ENCODE measurements around the gene OVCH2. TPM values are rescaled to one million over a fixed set of nuclear protein-coding genes. Genes with fewer than 3 reads are reported as not detected.
"Not testable (repeated sequence)": the region's sequence is repeated elsewhere in the genome, so short reads cannot be mapped to it uniquely, and the experiment has no call there.

The OVCH2 gene
- total and polyA plus RNA-seq, 8 donors = 0.05 to 0.28 TPM; not detected in 6

DNA sequence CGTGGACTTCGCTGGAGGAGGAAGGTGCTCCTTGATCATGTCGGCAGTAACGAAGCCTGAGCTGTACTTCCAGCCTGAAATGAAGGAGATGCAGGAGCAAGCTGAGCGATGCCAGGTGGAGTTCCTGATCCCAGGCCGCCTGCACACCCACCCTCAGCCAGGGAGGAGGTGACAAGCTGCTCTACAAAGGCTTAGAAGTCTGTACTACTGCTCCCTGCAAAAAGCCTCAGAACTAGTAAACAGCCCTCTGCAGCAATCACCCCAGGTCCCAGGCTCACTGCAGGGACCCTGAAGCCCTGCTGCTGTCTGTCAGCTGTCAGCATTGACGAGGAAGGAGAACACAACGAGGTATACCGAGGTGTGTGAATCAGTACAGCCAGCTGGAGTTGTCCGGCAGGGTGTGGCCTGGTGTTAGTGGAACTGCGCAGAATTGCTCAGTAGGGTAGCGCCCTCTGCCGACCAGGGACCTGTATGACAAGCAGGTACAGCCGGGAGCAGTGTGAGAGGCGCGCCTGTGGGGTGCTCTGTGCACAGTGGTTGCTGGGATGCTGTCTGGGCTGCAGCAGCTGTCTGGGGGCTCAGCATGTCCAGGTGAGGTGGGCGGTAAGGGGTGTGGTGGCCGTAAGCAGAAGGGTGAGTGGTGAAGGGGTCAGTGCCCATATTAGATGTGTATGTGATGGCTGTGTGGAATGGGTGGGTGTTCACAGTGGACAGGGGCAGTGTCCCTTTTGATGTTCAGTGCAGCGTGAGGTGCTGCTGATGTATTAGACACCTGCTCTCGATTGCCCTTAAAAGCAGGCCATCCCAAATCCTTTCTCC is 40.6 kb downstream of the OVCH2 start:
- Histone ChIP-seq H3K9me3 (no peaks in the 10 kb centered on the region), H3K4me1 (no peaks in the 10 kb centered on the region), H3K27ac (no peak overlapping the region), H3K36me3 (no peaks in the 10 kb centered on the region), H3K4me3 (no peak overlapping the region), H3K27me3 (no peaks in the 10 kb centered on the region)
- 35 to 36% methylated on average over 20 of the region's 20 CpGs for WGBS, 2 donors
- DNase-seq = peak; percentile 74 to 98 (median 90)
- no peak for FAIRE-seq
- TF ChIP-seq, protein P1, sequence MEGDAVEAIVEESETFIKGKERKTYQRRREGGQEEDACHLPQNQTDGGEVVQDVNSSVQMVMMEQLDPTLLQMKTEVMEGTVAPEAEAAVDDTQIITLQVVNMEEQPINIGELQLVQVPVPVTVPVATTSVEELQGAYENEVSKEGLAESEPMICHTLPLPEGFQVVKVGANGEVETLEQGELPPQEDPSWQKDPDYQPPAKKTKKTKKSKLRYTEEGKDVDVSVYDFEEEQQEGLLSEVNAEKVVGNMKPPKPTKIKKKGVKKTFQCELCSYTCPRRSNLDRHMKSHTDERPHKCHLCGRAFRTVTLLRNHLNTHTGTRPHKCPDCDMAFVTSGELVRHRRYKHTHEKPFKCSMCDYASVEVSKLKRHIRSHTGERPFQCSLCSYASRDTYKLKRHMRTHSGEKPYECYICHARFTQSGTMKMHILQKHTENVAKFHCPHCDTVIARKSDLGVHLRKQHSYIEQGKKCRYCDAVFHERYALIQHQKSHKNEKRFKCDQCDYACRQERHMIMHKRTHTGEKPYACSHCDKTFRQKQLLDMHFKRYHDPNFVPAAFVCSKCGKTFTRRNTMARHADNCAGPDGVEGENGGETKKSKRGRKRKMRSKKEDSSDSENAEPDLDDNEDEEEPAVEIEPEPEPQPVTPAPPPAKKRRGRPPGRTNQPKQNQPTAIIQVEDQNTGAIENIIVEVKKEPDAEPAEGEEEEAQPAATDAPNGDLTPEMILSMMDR (IDR thresholded peaks at IDR 0.05) = peak; percentile 81 to 94 (median 86)
- peak; percentile 97 to 100 (median 100) for ATAC-seq
- intact Hi-C loops (cut with DNase I) = loop anchor here in 1 of 3 donors (5.0 kb wide), 1 partner anchor 98 kb away; no protein-coding TSS in a partner anchor

GRCh38 chr11:7664867-7665266 is 41.4 kb downstream of the OVCH2 start:
- Histone ChIP-seq H3K4me3 (no peak overlapping the region), H3K27me3 (no peaks in the 10 kb centered on the region), H3K27ac (no peak overlapping the region), H3K36me3 (no peaks in the 10 kb centered on the region), H3K4me1 (no peaks in the 10 kb centered on the region), H3K9me3 (no peaks in the 10 kb centered on the region)
- ATAC-seq = no peak
- TF ChIP-seq, protein P1 (IDR thresholded peaks at IDR 0.05) = no peak
- no peak for FAIRE-seq
- 77 to 82% methylated on average over 6 of the region's 6 CpGs for WGBS, 2 donors
- DNase-seq = peak in 1 of 6 donors; percentile 26
- intact Hi-C loops (cut with DNase I) = loop anchor here in 1 of 3 donors (5.0 kb wide), 1 partner anchor 98 kb away; no protein-coding TSS in a partner anchor

- intact Hi-C loops (cut with DNase I); DNase-seq; FAIRE-seq; H3K36me3 ChIP-seq; H3K27me3 ChIP-seq; H3K27ac ChIP-seq; H3K4me3 ChIP-seq; ATAC-seq; H3K9me3 ChIP-seq; H3K4me1 ChIP-seq: not testable (repeated sequence)
- 86 to 87% methylated on average over 8 to 16 of the region's 16 CpGs for WGBS, 2 donors
Measured at GRCh38 chr11:7663531-7663930, 42.7 kb downstream of the OVCH2 start.

GRCh38 chr11:7657306-7658025 is 48.8 kb downstream of the OVCH2 start:
- H3K4me3 ChIP-seq = no peak overlapping the region
- H3K27ac ChIP-seq = no peak overlapping the region
- DNase-seq = peak in 4 of 6 donors; percentile 50 to 73 (median 52)
- H3K36me3 ChIP-seq = peaks cover 7 to 20% (median 10%) of the 10 kb centered on the region in 3 donors
- TF ChIP-seq, protein P1 (IDR thresholded peaks at IDR 0.05) = peak in 3 of 4 donors; percentile 16 to 28 (median 23)
- intact Hi-C loops (cut with DNase I) = loop anchor here in 2 of 3 donors (2.0 to 5.0 kb wide), 2 partner anchors 85 to 87 kb away; no protein-coding TSS in a partner anchor
- ATAC-seq = peak; percentile 85 to 98 (median 97)
- no peak for FAIRE-seq
- H3K27me3 ChIP-seq = no peaks in the 10 kb centered on the region
- 48 to 54% methylated on average over 15 of the region's 15 CpGs for WGBS, 2 donors
- no peaks in the 10 kb centered on the region for H3K4me1 ChIP-seq
- H3K9me3 ChIP-seq = no peaks in the 10 kb centered on the region

DNA sequence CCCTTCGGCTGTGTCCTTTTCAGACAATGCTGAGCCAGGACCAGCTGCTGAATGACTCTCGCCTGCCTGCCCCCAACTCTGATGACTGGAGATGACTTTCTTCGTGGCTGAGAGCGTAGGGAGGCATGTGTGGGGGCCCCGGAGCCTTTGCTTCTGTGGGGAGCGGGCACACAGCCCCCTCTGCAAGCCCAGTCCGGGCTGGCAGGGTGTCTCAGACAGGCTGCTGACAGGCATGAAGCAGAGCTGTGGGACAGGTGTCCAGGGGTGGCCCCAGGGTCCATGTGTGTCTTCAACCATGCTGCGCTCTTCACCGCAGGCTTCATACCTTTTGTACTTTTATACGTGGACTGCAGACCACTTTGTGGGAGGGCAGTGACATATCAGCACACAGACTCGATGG is 49.6 kb downstream of the OVCH2 start:
- H3K27me3 ChIP-seq = no peaks in the 10 kb centered on the region
- TF ChIP-seq, protein P1 (IDR thresholded peaks at IDR 0.05) = no peak
- peak in 1 of 6 donors; percentile 9 for DNase-seq
- no peak overlapping the region for H3K4me3 ChIP-seq
- FAIRE-seq = no peak
- peaks cover 7 to 27% (median 13%) of the 10 kb centered on the region in 3 donors for H3K36me3 ChIP-seq
- intact Hi-C loops (cut with DNase I) = loop anchor here in 2 of 3 donors (2.0 to 5.0 kb wide), 2 partner anchors 84 to 86 kb away; no protein-coding TSS in a partner anchor
- peak in 1 of 4 donors; percentile 22 for ATAC-seq
- WGBS, 2 donors = 83 to 86% methylated on average over 11 of the region's 11 CpGs
- no peak overlapping the region for H3K27ac ChIP-seq
- no peaks in the 10 kb centered on the region for H3K9me3 ChIP-seq
- no peaks in the 10 kb centered on the region for H3K4me1 ChIP-seq
